HG02763 (cell line): ENCODE measurements around the gene FGF21.
A peak's percentile ranks its signal among the peaks of the same experiment; 100 is the strongest.

ENCODE experiments used
- ATAC-seq: cut with Tn5 transposase; IDR thresholded peaks from one replicate; pipeline ENCODE4 v1.9.1; 2021; ENCODE audit warnings: mild to moderate bottlenecking, moderate library complexity; ENCODE audit not compliant: unreplicated experiment

The FGF21 gene

GRCh38 chr19:48728911-48729664, 26.2 kb upstream of the FGF21 start:
- ATAC-seq = no peak

- ATAC-seq = no peak
Observed at GRCh38 chr19:48731452-48731851, 23.9 kb upstream of the FGF21 start.

DNA sequence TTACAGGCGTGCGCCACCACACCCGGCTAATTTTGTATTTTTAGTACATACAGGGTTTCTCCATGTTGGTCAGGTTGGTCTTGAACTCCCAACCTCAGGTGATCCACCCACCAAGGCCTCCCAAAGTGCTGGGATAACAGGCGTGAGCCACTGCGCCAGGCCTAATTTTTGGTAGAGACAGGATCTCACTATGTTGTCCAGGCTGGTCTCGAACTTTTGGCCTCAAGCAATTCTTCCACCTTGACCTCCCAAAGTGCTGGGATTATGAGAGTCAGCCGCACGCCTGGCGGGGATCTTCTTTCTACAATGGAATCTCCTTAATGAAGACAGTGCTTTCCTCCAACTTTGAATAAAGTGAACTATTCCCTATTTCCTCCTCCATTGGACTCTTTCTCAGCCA, 20.7 kb upstream of the FGF21 start:
- no peak for ATAC-seq

DNA sequence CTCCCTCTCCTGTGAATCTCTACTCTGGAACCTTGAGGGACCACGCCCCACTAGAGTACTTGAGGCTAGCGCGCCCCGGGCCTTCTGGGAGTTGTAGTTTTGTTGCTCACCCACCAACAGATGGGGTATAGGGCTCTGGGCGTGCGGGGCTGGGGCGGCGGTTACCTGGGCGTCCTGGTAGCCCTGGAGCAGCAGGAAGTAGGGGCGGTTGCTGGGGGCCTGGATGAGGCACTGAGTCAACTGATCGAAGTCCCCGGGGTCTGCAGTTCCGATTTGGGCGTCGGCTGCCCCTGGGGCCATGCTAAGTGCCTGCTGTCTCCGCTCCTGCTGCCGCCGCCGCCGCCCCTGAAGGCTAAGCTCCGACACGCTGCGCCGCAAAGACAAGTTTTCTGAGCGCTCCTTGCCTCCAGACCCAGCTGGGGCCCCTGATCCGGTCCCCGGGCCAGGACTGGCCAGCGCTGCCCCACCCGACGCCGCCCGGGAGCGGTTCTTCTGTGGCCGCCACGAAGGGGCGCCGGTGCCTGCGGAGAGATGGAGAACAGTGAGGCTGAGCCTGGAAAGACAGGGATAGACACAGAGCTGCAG, 20.2 kb upstream of the FGF21 start:
- ATAC-seq = no peak

DNA sequence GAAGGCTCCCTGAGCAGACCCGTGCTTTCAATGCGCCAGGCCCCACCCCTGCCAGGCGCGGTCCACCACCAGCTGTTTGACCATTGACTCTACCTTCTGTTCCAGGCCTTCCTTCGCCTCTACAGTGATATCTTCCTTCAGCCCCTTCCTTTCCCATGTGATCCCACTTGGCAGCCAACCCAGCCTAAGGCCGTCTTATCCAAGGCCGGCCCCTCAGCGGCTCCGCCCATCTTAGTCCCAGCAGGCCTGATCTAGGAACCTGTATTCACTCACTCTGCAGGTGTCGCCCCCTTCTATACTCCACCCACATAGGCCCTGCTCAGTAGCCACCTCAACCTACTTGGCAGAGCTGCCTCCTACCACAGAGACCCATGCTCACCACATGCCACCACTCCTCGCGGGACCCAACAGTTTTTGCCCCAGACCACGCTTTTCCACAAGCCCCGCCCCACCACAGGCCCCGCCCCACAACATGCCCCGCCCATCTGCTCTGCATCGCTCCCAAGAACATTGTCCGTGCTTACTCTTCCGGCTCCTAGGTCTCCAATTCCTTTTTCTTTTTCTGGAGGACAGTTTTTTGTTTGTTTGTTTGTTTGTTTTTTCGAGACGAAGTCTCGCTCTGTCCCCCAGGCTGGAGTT, 17.8 kb upstream of the FGF21 start:
- ATAC-seq = no peak

DNA sequence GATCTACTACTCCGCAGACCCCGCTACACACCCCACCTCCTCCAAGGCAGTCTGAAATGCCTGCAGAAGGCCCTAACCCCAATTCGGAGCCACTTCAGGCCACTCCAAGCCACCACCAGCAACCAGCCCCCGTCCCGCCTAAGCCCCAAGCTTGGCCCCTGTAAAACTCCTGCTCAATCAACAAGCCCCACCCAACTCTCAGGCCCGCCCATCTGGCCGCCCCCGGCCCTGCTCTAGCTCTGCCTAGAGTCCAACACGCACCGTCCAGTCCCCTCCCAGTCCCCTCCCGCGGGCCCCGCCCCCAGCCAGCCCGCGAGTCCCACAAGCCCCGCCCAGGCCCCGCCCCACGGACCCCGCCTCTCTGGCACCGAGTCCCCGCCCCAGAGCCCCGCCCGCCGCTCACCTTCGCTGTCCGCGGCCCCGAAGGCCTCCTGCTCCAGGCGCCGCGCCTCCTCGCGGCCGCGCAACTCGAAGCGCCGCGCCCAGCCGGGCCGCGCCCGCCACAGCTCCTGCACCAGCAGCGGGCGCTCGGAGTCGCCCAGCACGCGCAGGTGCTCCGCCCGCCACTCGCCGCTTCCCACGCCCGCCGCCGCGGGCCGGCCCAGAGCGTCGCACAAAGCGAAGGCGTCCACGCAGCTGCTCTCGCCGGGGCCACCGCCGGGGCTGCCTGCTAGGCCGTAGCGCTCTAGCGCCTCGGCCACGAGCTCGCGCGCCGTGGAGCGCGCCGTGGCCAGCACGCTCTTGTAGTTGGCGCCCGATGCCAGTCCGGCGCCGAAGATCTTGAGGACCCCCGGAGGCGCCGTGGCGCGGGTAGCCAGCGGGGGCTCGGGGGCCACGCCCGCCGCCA, 16.5 kb upstream of the FGF21 start:
- ATAC-seq = peak; percentile 77

DNA sequence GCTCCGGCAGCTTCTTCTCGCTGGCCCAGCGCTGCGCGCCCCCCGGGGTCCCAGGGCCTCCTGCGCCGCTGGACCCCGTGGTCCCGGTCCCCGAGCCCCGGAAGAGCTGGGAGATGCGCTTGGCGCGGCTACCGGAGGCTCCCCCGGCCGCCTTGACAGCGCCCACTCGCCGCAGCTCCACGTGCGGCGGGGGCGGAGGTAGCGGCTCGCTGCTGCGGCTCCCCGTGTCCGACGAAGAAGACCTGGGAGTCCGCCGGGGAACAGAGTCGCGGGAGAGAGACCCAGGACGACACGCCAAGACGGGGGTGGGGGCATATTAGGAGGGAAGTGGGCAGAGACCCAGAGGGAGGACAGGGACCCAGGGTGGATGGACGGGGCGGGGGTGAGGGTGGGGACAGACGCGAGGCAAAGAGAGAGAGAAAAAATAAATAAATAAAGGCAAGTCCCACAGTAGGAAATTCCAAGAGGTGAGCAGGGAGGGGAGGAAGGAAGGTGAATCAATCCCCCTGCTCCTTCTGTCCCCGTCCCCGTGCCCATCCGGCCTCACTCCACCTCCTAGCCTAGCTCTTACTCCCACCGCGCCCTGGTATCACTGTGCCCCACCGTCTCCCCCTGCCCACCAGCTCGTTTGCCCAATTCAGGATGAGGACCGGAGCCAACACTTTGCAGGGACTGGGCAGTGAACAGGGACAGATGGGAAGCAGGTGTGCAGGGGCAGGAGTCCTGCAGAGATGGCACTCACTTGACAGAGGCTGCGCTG, 15.7 kb upstream of the FGF21 start:
- ATAC-seq = no peak

GRCh38 chr19:48740164-48740972, 15.0 kb upstream of the FGF21 start, which contains the start of gene RASIP1:
RASIP1 (minus strand) TSS chr19:48740610; CDS start chr19:48740282, 328 bp downstream.
- no peak for ATAC-seq

DNA sequence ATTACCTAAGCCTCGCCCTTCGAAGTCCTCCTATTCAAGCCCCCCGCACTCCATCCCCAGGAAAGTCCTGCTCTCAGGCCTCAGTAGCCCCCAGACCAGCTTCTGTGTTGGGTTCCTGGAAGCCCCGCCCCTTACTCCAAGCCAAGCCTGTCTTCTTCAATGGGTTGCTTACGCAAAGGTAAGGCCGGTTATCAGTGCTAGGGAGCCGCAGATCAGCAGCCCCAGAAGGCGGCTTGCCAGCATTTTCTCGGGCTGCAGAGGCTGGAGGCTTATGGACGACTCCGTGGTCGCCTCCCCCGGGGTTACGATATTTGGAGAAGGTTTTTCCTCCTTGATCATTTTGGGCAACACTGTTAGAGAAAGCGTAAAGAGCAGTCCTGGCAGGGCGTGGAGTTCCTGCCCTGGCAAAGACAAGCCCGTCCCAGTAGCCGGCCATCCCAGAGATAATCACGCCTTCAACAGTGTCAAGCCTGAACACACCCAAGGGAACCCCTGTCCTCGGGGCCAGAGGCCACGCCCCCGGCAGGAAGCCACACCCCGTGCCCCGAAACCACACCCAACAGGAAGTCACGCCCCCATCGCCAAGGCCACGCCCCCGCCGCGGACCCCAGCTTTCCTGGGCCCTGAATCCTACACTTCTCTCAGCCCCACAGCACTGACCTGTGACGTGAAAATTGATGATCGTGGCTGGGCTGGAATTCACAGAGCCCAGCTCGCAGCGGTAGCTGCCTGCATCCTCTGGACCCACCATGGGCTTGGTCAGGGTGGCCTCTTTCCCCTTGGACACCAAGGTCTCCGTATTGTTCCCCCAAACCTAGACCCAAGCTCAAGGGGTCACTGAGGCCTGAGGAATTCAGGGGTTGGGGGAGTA, 14.0 kb upstream of the FGF21 start:
- no peak for ATAC-seq

DNA sequence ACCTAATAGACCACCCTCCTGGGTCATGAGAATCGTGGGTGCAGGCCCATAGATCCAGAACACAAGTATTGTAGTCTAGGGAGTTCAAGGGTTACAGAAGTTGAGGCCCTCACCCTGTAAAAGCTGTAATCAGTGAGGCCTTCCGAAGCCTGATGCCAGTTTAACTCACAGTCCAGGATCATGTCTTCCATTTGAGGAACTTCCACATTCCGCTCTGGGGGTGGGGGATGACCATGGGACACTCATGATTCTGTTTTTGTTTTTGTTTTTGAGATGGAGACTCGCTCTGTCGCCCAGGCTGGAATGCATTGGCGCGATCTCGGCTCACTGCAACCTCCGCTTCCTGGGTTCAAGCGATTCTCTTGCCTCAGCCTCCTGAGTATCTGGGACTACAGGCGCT, 13.2 kb upstream of the FGF21 start:
- ATAC-seq = no peak

GRCh38 chr19:48745208-48745995, 9.9 kb upstream of the FGF21 start:
- no peak for ATAC-seq

- no peak for ATAC-seq
Observed at GRCh38 chr19:48746110-48746509, 9.2 kb upstream of the FGF21 start.

- ATAC-seq = no peak
Observed at GRCh38 chr19:48746738-48747575, 8.4 kb upstream of the FGF21 start, which contains the start of gene IZUMO1. IZUMO1 (minus strand) TSS chr19:48746909; CDS start chr19:48745859, 1,050 bp downstream.

GRCh38 chr19:48749571-48750198, 5.6 kb upstream of the FGF21 start:
- ATAC-seq = no peak

DNA sequence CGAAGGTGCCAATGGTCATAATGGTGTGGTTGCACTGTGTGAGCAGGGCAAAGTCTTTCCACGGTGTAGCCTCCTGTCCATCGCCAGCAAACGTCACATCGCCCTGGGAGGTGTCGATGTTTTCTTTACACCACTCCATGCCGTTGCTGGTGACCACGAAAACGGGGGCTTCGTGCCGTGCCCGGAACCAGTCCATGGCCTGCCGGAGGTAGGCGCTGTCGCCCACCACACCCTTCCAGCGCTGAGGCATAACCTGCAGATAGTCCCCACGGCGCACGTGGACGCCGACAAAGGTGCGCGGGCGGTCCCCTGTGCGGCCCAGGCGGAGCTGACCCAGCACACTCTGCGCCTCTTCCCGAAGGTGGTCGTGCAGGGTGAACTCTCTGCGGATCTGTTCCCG, 5.0 kb upstream of the FGF21 start:
- ATAC-seq = no peak

- ATAC-seq = no peak
Observed at GRCh38 chr19:48750771-48751504, 4.4 kb upstream of the FGF21 start.
